Measurements from ENCODE around the gene PLOD3.

DNA sequence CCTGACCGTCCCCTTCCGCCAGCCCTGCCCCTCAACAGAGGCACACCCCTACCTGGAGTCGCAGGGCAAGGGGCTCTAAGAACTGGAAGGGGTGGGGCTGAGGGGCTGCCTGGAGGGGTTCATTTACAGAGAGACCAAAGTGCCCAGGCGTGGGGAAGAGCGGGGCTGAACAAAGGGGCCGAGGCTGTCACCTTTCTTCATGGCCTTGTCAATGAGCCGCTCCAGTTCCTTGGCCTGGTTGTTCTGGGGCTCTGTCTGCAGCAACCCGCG is 22.5 kb upstream of the PLOD3 start:
- TF ChIP-seq POLR2A (IDR thresholded peaks at IDR 0.05) = no peak
- TF ChIP-seq, protein P1, sequence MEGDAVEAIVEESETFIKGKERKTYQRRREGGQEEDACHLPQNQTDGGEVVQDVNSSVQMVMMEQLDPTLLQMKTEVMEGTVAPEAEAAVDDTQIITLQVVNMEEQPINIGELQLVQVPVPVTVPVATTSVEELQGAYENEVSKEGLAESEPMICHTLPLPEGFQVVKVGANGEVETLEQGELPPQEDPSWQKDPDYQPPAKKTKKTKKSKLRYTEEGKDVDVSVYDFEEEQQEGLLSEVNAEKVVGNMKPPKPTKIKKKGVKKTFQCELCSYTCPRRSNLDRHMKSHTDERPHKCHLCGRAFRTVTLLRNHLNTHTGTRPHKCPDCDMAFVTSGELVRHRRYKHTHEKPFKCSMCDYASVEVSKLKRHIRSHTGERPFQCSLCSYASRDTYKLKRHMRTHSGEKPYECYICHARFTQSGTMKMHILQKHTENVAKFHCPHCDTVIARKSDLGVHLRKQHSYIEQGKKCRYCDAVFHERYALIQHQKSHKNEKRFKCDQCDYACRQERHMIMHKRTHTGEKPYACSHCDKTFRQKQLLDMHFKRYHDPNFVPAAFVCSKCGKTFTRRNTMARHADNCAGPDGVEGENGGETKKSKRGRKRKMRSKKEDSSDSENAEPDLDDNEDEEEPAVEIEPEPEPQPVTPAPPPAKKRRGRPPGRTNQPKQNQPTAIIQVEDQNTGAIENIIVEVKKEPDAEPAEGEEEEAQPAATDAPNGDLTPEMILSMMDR (IDR thresholded peaks at IDR 0.05) = no peak
